Sigmoid colon (tissue), 7 donors: ENCODE measurements around the gene CEL. TPM values are rescaled to one million over a fixed set of nuclear protein-coding genes. Genes with fewer than 3 reads are reported as not detected.

Source experiments
- DNase-seq: peaks from one replicate; pipeline ENCODE4 v3.0.0-alpha.2; 2019
- H3K27ac ChIP-seq, 4 donors: fragments of 200-600 bp; sonication (generic); one replicate each; pipeline ENCODE4 v1.5.1; 2016 to 2019; ENCODE audit warnings: mild to moderate bottlenecking in 1 of 4
- H3K27me3 ChIP-seq, 3 donors: fragments of 200-600 bp; sonication (generic); one replicate each; pipeline ENCODE4 v1.5.1; 2019; ENCODE audit warnings: mild to moderate bottlenecking in 1 of 3
- H3K36me3 ChIP-seq, 4 donors: fragments of 200-600 bp; sonication (generic); one replicate each; pipeline ENCODE4 v1.5.1; 2016 to 2019
- H3K4me1 ChIP-seq, 4 donors: fragments of 200-600 bp; sonication (generic); one replicate each; pipeline ENCODE4 v1.5.1; 2017 to 2019
- H3K4me3 ChIP-seq, 4 donors: fragments of 200-600 bp; sonication (generic); one replicate each; pipeline ENCODE4 v1.5.1; 2017 to 2019; ENCODE audit warnings: mild to moderate bottlenecking in 2 of 4, moderate library complexity in 1 of 4
- H3K9me3 ChIP-seq, 4 donors: fragments of 200-600 bp in 3 of 4; sonication (generic) in 3 of 4; one replicate each; pipeline versions ENCODE4 v1.5.1 to v1.6.1; 2013 to 2019
- CTCF ChIP-seq, 4 experiments: fragments of 450-650 bp in 3 of 4; fragments of 200-600 bp in 1 of 4; IDR thresholded peaks; one replicate each; pipeline ENCODE4 v1.5.1; 2016 to 2019; ENCODE audit warnings: antibody characterized with exemption in 4 of 4, mild to moderate bottlenecking in 3 of 4, moderate library complexity in 2 of 4
- EP300 ChIP-seq, 4 donors: sonication (generic); formaldehyde crosslinking; IDR thresholded peaks; one replicate each; pipeline ENCODE4 v1.6.1; 2017; ENCODE audit warnings: antibody characterized with exemption in 4 of 4
- POLR2A ChIP-seq, 2 donors: fragments of 450-650 bp; IDR thresholded peaks; one replicate each; pipeline ENCODE4 v1.6.1; 2016; ENCODE audit warnings: antibody characterized with exemption in 2 of 2, mild to moderate bottlenecking in 2 of 2, moderate library complexity in 2 of 2
- POLR2AphosphoS5 ChIP-seq, 4 donors: sonication (generic); formaldehyde crosslinking; IDR thresholded peaks; one replicate each; pipeline ENCODE4 v1.6.1; 2017; ENCODE audit warnings: antibody characterized with exemption in 4 of 4
- WGBS, 2 donors: extraction: QIAGEN DNeasy Blood & Tissue Kit; methylation state at CpG; one replicate each; pipeline ENCODE4 v1.1.7; 2013; 5-methylcytosine and 5-hydroxymethylcytosine counted together
- intact Hi-C: fragments of 100-400 bp; cut with DNase I; formaldehyde crosslinking; loops from one replicate; pipeline ENCODE4 v1.15.1; 2023
- polyA plus RNA-seq, 3 donors: library from polyadenylated mRNA; stranded (reverse); fragments of 200-250 nt; gene quantifications; one replicate each; pipeline ENCODE4 v1.2.3, GENCODE V29; 2013
- total RNA-seq, 4 donors: library from RNA; depleted of rRNA; stranded (reverse); fragments of >200 nt; gene quantifications; one replicate each; pipeline ENCODE4 v1.1.0, GENCODE V29; 2016
- donor health status: healthy with polysubstance abuse.
- donor health status: Bipolar disorder and iron deficiency.
- donor health status: healthy.

The CEL gene
- total and polyA plus RNA-seq, 7 donors = 0.36 to 4.8 (median 1.0) TPM; not detected in 2

- TF ChIP-seq POLR2AphosphoS5 (IDR thresholded peaks at IDR 0.05) (no peak), EP300 (IDR thresholded peaks at IDR 0.05) (no peak), POLR2A (IDR thresholded peaks at IDR 0.05) (no peak), CTCF (IDR thresholded peaks at IDR 0.05) (no peak)
- Histone ChIP-seq H3K27me3 (no peaks in the 10 kb centered on the region), H3K27ac (no peak overlapping the region), H3K9me3 (no peaks in the 10 kb centered on the region), H3K4me3 (no peak overlapping the region), H3K4me1 (no peaks in the 10 kb centered on the region), H3K36me3 (peaks cover 21 to 99% (median 69%) of the 10 kb centered on the region in 4 donors)
- intact Hi-C loops = no loop called here
- no peak for DNase-seq
- 78 to 86% methylated on average over 6 of the region's 6 CpGs for WGBS, 2 donors
Observed at GRCh38 chr9:133050142-133050541, 11.6 kb upstream of the CEL start.

GRCh38 chr9:133050781-133051180, 11.0 kb upstream of the CEL start:
- no peak for DNase-seq
- no peaks in the 10 kb centered on the region for H3K9me3 ChIP-seq
- H3K4me3 ChIP-seq = no peak overlapping the region
- intact Hi-C loops = no loop called here
- 18 to 73% methylated on average over 10 of the region's 10 CpGs for WGBS, 2 donors
- H3K27me3 ChIP-seq = no peaks in the 10 kb centered on the region
- peaks cover 26 to 99% (median 68%) of the 10 kb centered on the region in 4 donors for H3K36me3 ChIP-seq
- TF ChIP-seq POLR2AphosphoS5 (IDR thresholded peaks at IDR 0.05) (no peak), EP300 (IDR thresholded peaks at IDR 0.05) (no peak), POLR2A (IDR thresholded peaks at IDR 0.05) (no peak), CTCF (IDR thresholded peaks at IDR 0.05) (no peak)
- H3K4me1 ChIP-seq = no peaks in the 10 kb centered on the region
- H3K27ac ChIP-seq = no peak overlapping the region

GRCh38 chr9:133051281-133051900, 10.4 kb upstream of the CEL start:
- no peaks in the 10 kb centered on the region for H3K9me3 ChIP-seq
- 79 to 94% methylated on average over 20 of the region's 20 CpGs for WGBS, 2 donors
- H3K27ac ChIP-seq = no peak overlapping the region
- H3K36me3 ChIP-seq = peaks cover 26 to 99% (median 69%) of the 10 kb centered on the region in 4 donors
- H3K4me1 ChIP-seq = no peaks in the 10 kb centered on the region
- TF ChIP-seq EP300 (IDR thresholded peaks at IDR 0.05) (no peak), POLR2A (IDR thresholded peaks at IDR 0.05) (no peak), CTCF (IDR thresholded peaks at IDR 0.05) (no peak), POLR2AphosphoS5 (IDR thresholded peaks at IDR 0.05) (no peak)
- intact Hi-C loops = no loop called here
- DNase-seq = no peak
- no peak overlapping the region for H3K4me3 ChIP-seq
- H3K27me3 ChIP-seq = no peaks in the 10 kb centered on the region

GRCh38 chr9:133051966-133052539, 9.7 kb upstream of the CEL start:
- no peaks in the 10 kb centered on the region for H3K9me3 ChIP-seq
- peaks cover 32 to 99% (median 68%) of the 10 kb centered on the region in 4 donors for H3K36me3 ChIP-seq
- intact Hi-C loops = no loop called here
- TF ChIP-seq CTCF (IDR thresholded peaks at IDR 0.05) (no peak), EP300 (IDR thresholded peaks at IDR 0.05) (no peak), POLR2A (IDR thresholded peaks at IDR 0.05) (no peak), POLR2AphosphoS5 (IDR thresholded peaks at IDR 0.05) (no peak)
- H3K27me3 ChIP-seq = no peaks in the 10 kb centered on the region
- no peak for DNase-seq
- H3K4me3 ChIP-seq = no peak overlapping the region
- no peaks in the 10 kb centered on the region for H3K4me1 ChIP-seq
- 93% methylated on average over 9 of the region's 9 CpGs for WGBS, 2 donors
- no peak overlapping the region for H3K27ac ChIP-seq
